ENCODE results near the gene LRRN3.

The LRRN3 gene

GRCh38 chr7:111126987-111127386 lies 36.1 kb downstream of the LRRN3 start (continued):
- TF ChIP-seq PRDM6 (tag by site-specific recombination; IDR thresholded peaks at IDR 0.05) (peak; percentile 60; the same call in 1 of the 2 replicates), ZNF629 (tag by site-specific recombination; IDR thresholded peaks at IDR 0.05) (peak; percentile 84), ZNF830 (tag by site-specific recombination; IDR thresholded peaks at IDR 0.05; ENCODE audit: low read depth) (no peak), ZNF366 (tag by site-specific recombination; conservative IDR thresholded peaks at IDR 0.05) (0 out of 2 replicates have a peak, but pooled peaks have one; percentile 9), ZBTB21 (tag by site-specific recombination; IDR thresholded peaks at IDR 0.05) (0 out of 2 replicates have a peak, but pooled peaks have one; percentile 44), ZNF302 (tag by site-specific recombination; IDR thresholded peaks at IDR 0.05; ENCODE audit: low read depth) (no peak), ZBTB10 (tag by site-specific recombination; IDR thresholded peaks at IDR 0.05) (no peak), ZBTB48 (tag by site-specific recombination; IDR thresholded peaks at IDR 0.05) (no peak), ZNF394 (tag by site-specific recombination; IDR thresholded peaks at IDR 0.05; ENCODE audit: borderline replicate concordance) (0 out of 2 replicates have a peak, but pooled peaks have one; percentile 10), ZNF175 (tag by site-specific recombination; IDR thresholded peaks at IDR 0.05) (no peak), ZNF747 (tag by site-specific recombination; IDR thresholded peaks at IDR 0.05) (no peak), ZNF707 (tag by site-specific recombination; IDR thresholded peaks at IDR 0.05) (no peak), IKZF3 (tag by site-specific recombination; IDR thresholded peaks at IDR 0.05) (no peak), ZNF561 (tag by site-specific recombination; IDR thresholded peaks at IDR 0.05; ENCODE audit: borderline replicate concordance) (no peak), ZNF146 (tag by site-specific recombination; IDR thresholded peaks at IDR 0.05) (no peak), ZNF654 (tag by site-specific recombination; IDR thresholded peaks at IDR 0.05; ENCODE audit: low read depth) (no peak), ZNF514 (tag by site-specific recombination; IDR thresholded peaks at IDR 0.05) (no peak), ZNF513 (tag by site-specific recombination; IDR thresholded peaks at IDR 0.05) (no peak), REST (tag by site-specific recombination; IDR thresholded peaks at IDR 0.05) (peak; percentile 85), ZNF558 (tag by site-specific recombination; IDR thresholded peaks at IDR 0.05) (no peak), YY2 (tag by site-specific recombination; IDR thresholded peaks at IDR 0.05) (no peak)
